GM19463 (cell line): ENCODE results near the gene SLC45A1.

Experiments
- ATAC-seq: cut with Tn5 transposase; IDR thresholded peaks from one replicate; pipeline ENCODE4 v1.9.1; 2021; ENCODE audit warnings: mild to moderate bottlenecking, moderate library complexity; ENCODE audit not compliant: unreplicated experiment

Gene SLC45A1

DNA sequence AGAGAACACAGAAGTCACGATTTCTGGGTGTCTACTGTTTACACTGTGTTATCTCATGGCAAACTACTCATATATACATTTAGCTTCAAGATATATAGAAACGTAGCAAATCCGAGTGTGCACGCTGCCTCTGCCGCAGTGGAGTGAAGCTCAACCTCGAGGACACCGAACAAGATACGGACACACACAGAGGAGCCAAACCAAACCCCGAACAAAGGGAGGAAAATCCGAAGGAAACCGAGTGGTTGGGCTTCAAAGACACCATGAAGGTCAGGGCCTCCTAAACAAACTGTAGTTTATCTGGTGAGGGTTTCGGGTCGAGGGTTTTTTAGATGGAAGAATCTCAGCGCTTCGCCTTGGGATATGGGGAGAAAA is 34.5 kb downstream of the SLC45A1 start:
- no peak for ATAC-seq

DNA sequence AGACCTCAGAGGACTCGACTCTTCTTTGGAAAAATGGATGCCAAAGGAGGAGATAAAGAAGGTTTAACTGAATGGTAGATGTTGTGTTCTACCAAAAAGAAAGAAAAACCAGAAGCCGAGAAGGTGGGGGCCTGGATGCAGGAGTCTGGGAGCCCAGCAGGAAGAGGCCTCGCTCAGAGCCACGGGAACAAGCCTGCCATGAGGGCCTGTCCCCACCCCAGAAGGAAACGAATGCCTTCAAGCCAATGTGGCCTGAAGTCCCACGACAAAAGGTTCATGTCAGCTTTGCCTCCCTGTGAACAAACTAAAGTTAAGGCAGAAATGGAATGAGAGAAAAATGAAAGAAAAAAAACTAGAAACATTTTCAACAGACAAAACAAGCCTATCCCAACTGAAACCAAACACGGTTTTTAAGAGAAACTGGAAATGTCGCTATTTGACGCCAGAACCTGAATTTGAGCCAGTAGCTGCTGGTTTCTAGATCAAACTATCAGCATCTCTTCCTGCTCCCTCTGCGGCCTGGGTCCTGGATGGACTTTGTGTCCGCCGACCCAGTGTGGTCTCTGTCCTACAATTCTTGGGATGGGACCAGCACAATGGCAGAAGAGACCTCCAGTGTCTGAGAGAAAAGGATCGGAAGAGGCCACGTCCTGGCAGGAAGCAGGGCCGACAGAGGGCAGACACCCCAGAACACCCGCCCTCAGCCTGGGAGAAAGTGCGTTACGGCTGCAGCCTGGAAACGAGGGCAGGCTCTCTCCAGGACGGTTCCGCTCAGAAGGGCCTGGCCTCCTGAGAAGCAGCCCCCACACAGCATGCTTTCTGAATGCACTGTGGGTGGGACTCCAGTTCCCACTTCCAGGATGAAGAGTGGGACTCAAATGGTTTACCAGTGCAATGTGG is 35.2 kb downstream of the SLC45A1 start:
- no peak for ATAC-seq

DNA sequence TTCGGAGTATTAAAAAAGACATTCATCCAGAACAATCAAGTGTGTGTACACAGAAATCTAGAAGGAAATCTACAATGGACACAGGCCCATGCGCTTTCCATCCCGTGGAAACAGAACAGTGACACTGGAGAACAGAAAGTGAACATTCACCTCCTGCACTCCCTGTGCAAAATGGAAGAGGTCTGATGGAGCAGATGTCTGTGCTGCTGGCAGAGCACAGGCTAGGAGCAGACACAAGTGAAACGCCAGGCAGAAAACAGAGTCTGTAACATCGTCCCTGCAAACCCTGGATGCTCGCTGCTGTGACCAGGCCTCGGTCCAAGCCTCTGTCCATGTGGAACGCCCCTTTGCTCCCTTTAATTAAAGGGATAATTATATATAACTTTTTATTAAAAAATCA is 36.1 kb downstream of the SLC45A1 start:
- ATAC-seq: no peak

DNA sequence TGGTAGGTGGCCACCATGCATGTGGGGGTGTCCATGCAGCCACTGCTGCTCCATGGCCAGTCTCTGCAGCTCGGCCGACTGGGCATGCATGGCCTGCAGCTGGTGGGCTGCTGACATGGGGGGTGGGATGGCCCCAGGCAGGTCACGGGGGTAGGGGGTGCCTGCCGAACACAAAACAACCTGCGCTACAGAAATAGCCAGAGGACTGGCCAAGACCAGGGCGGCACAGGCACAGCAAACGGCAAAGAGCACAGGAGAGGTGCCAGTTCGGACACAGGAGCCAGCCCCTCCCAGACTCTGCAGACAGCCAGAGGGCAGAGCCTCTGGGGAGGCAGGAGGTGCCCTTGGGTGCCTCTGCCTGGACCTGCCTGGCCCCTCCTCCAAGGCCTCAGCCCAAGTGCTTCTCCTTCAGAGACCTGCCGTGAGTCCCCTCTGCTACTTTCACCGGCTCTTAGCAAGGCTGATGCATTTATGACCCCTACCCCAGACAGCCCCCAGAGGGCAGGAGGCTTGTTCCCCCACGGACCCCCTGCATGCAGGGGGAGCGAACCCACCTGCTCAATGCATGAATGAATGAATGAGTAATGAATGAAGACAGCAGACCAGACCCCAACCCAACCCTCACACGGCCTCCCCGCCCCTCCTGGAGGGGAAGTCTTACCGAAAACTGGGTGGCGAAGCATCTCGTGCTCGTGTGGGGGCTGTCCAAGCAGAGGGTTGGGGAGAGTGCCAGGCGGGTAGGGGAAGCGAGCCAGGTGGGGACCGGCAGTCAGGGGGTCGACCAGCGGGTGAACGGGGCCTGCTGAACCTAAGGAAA is 37.7 kb downstream of the SLC45A1 start:
- ATAC-seq: no peak

DNA sequence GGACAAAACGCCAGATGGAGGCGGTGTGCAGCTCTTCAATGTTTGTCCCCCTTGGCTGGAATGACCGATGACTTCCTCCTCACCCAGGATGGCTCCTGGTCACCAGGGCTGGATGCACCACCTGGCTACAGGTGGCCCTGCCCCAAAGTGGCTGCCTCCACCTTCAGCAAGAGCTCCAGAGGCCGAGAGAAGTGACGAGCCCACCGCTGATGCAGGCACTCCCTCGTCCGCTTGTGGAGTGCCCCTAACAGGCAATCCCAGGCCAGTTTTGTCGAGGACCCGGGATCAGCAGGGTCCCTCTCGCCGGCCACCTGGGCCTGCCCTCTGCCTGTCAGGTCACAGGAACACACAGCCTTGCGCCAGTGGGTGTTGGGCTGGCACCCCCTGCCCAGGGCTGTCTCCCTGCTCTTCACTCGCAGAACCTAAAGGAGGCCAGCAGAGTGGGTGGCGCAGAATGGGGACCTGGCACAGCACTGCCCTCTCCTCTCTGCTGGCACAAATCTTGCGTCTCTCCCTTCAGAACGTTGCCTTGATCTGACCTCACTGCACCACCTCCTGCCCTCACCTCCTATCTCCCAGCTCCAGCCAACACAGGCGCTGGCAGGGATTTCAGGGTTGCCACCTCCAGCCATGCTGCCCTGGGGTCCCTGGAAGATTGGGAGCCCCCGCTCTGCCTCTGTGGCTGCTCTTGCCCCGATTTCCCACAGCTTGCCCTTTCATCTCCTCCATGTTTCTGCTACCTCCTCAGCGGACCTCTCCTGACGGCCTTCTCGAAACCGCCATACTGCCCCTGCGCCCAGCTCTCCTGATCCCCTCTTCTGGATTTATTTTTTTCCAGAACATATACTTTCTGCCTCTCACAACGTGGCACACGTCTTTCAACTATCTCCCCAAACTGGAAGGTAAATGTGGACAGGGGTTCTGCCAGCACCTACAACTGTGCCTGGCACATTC is 38.6 kb downstream of the SLC45A1 start:
- ATAC-seq: no peak

DNA sequence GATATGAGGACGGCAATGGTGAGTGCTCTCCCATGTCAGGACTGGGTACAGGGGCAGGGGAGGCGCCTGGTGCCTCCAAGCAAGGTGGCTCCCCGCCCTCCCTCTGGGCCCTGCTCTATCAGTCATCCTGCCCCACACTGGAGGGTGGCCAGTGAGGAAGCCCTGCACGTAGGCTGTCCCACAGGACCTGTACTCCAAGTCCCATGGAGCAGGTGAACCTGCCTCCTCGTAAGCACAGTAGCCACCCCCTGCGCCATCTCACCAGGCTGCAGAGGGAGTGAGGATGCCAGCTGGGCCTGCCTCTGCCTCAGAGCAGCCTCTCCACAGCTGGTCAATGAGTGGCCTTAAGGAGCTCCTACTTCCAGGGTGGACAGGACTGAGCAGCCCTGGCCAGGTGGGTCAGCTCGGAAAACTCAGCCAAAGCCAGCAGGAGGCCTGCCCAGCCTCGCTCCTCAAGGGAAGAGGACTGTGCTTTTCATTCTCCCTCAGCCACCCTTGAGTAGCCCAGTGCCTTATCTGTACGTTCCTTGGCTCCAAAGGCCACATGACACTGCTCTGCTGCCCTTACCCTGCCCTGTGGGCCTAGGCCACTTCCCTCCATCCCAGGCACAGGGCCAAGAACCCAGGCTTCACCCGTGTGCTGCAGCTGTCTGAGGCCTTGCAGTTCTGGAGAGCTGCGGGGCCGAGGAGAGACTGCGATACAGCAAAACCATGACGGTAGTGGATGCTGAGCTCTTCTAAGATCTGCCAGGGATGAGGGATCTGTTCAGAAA is 39.6 kb downstream of the SLC45A1 start:
- ATAC-seq: no peak

DNA sequence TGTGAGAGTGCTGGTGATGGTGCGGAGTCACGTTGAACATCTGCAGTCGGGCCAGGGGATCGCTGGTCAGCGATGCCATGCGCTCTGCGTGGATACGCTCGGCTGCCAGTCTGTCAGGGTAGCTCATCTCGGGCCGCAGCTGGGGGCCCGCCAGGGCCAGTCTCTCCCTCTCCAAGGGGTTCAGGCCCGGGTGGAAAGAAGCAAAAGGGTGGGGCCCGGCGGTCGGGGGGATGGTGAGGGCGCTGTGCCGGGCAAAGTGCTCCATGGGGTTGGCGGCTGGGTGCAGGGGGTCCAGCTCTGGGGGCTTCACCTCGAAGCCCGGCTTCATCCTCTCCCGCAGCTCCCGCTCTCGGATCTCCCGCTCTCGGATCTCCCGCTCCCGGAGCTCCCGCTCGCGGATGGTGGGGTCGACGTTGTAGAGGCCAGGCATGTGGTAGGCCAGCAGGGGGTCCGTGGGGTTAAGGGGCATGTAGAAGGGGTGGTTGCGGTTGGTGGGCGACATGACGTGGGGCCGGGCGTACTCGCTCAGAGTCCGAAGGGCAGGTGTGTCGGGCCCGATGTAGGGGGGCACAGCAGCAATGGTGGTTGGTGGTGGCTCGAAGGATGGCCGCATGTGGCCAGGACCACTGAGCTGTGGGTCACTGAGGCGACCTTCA is 40.5 kb downstream of the SLC45A1 start:
- no peak for ATAC-seq

DNA sequence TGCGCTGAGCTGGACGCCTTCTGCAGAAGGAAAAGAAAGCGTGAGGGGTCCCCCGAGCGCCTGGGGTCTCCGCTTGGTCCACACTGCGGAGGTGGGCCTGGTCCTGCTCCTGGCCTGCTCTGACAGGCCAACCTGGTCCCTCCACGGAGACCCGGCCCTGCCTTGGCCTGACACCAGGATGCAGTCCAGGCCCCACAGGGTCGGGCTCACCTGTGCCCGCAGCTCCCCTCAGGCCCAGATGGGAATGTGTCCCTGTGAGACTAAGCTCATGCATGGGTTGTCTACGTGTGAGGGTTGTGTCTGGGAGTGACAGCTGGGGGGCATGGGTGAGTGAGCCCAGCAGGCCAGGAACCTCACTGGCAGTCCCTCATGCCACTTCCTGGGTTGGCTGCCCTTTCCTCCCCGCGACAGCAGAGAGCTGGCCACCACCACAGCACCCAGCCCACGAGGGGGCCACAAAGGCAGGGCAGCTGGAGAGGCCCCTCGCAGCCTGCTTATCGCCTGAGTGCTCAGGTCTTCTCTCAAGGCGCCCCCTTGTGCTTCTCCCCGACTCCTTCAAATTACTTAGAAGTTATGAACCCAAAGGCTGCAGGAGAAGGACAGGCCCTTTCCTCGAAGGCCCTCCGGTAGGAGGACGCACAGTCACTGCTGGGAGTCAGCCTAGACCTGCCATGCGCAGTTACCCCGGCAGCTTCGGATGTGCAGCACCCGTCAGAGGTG is 41.1 kb downstream of the SLC45A1 start:
- no peak for ATAC-seq

DNA sequence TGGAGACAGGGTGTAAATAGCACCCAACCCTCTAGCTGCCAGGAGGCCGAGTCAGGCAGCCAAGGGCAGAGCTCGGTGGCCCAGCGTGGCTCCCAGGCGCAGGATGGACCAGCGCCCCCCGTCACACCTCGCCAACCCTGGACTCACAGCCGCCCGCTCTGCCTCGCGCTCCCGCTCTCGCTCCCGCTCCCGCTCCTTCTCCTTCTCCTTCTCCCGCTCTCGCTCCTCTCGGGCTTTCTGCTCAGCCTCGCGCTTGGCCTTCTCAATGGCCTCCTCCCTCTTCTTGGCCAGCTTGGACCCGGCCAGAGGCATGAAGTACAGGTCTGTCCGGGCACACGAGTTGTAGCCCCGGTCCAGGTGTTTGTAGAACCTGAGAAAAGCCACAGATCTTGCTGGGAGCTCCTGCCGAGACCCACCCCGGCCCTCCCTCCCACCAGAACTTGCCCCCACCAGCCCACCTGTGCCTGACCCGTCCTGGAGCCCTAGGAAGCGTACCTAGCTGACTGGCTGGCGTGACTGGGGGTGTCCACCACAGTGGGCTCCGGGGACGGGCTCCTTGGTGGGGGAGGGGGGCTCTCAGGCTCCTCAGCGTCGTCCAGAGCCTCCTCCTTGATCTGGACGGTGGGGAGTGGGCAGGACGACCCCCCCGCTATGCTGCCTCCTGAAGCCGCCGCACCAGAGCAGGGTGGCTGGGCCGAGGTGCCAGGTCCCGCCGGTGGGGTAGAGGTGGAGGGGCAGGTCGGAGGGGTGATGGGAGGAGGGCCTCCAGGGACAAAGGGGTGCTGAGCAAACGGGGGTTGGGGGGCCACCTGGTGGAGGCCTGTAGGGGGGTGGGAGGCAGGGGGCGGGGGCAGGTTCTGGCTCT is 41.9 kb downstream of the SLC45A1 start:
- ATAC-seq: no peak

DNA sequence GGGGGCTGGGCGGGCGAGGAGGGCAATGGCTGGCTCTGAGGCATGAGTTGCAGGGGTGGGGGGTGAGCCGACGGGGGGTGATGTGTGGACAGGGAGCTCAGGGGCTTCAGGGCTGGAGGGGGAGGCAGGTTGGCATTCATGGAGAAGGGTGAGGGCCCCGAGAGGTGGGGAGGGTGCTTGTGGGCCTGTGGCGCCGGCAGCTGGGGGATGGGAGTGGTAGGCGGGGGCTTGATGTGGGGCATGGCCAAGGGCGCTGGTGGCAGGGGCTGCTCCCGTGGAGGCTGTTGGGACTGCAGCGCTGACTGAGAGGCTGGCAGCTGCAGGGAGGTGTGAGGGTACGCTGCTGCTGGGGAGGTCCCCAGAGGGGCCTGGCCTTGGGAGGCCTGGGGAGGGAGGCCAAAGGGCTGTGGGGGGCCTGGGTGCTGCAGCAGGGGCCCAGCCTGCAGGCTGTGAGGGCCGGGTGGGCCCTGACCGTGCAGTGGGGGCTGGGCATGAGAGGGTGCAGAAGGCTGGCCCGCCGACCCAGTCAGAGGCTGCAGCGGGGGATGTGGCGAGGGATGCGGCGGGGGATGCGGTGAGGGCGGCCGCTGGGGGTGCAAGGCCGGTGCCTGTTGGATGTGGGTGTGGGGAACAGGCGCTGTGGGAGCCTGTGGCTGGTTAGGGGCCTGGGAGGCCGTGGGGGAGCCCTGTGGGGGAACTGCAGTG is 42.7 kb downstream of the SLC45A1 start:
- no peak for ATAC-seq

DNA sequence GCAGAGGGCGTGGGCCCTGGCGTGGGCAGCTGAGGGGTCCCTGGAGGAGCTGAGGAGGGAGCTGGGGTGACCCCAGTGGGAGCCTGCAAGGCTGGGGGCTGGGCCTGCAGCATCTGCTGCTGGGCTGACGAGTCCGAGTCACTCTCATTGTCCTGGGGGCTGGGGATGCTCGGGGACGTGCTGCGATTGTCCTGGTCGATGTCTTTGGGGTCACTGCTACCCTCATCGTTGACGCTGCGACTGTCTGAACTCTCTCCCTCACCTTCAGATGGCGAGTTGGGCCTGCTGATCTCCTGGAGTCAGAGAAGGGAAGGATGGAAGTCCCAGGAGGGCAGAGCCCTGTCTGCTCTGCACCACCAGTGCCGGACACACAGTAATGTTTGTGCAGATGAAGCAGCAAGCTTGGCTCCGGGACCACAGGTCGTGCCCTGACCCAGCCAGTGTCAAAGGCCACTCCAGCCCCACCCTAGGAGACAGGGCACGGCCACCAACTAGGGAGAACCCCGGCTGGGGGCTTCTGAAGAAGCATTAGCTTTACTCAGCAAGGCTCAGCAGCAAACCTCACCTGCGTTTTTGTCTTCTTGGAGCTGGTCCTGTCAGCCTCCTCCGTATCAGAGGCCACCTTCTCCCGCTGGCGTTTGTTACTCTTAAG is 43.4 kb downstream of the SLC45A1 start:
- ATAC-seq: no peak

DNA sequence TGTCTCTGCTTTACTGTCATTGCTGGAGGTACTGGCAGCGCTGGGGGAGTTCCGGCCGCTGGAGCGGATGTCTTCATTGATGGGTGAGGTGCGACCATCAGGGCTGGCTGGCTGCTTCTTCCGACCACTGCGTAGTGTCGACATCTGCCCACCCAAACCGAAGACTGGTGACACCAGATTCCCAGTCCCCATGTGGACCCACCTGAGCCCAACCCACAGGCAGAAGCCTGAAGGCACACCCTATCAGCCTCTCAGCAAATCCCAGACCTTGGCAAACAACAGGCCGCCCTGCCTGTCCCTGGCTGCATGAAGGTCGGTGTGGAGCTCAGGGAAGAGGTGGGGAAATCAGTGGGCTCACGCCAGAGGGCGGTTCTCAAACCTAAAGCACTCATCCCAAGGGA is 44.8 kb downstream of the SLC45A1 start:
- ATAC-seq: no peak

DNA sequence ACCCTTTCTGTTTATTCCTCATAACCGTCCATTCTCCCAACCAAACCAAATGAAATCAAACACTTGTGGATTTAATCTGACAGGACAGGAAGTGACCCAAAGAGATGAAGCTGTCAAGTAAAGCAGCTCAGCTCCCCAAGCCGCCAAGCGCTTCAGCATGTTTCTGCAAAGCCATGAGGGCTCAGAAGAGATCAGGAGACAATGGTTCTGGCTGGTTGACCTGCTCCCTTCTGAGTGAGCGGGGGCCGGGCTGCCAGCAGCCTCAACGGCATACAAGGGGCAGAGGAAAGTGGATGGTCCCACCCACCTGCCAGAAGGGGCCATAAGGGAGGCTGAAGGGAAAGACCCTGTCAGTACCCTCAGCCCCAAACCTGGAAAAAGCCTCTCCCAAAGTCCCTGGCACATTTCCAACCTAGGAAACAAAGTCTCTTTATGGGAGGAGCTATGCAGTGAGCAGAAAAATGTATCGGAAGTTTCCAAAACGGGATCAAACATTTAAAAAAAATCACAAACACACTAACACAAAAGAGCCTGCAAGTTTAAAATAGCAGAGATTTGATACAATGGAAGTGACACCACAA is 45.4 kb downstream of the SLC45A1 start:
- ATAC-seq: no peak

DNA sequence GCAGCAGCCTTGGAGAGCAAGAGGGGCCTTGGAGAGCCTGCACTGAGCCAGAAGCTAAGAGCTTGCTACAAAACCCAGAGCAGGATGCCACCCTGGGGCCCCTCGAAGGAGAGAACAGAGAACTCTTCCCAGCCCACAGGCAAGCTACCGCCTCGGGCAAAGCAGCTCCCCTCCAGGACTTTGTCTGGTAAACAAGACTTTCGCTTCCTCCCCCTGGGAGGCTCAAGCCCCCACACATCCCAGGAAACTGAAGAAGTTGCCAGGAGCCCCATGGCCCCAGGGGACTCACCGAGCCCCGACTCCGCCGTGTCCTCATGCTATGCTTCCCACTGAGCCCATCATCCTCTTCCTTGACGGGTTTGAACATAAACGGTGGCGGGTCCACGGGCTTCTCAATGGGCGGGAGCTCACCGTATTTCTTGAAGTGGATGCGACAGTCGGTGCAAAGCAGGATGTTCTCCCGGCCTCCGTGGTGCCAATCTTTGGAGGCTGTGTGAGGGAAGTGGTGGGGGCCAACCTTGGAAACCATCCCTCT is 45.9 kb downstream of the SLC45A1 start:
- no peak for ATAC-seq

DNA sequence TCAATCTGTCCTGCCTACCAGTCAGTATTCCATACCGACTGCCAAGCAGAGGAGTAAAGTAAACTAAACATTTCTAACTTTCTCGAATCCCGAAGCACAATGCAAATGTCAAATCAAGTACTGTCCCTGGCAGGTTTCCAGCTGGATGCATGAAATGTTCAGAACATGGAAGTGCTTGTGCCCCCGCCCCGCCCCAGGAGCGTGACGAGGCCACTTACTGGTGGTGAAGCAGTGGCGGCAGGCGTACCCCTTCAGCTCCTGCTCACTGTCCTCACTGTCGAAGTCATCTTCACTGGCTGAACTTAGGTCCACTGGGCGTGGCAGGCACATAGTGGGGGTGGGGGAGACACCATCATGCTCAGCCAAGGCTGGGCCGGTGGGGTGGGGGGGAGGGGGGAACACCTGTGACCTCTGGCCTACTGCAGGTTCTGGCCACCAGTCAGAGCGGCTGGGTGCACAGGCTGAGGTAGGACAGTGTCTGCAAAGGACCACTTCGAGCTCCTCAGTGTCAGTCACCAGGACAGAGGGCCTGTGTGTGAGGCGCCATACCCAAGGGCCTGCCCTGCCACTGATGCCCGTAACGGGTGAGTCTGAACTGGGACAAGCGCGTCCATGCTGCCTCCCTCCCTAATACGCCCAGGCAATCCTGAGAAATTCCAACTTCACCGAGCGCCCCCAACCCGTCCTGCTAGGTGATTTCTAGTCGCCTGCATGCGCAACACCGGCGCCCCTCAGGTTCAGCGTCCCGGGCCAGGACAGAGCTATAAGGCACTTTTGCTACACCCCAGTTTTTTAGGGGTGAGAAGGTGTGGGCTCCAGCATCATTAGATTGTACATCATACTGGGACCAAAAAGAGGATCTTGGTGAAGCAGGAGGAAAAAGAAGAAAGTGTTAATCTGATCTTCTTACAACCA is 46.9 kb downstream of the SLC45A1 start:
- ATAC-seq: no peak
